Limb (tissue), 2 donors: ENCODE results near the gene ITGA11.

ENCODE experiments used
- DNase-seq, 2 donors: peaks; one replicate each; pipeline ENCODE4 v3.0.0-alpha.2; 2016; ENCODE audit errors: extremely low spot score in 2 of 2

The ITGA11 gene

GRCh38 chr15:68389936-68390817 lies 41.8 kb downstream of the ITGA11 start:
- DNase-seq, result peak in 1 of 2 donors; percentile 16

DNA sequence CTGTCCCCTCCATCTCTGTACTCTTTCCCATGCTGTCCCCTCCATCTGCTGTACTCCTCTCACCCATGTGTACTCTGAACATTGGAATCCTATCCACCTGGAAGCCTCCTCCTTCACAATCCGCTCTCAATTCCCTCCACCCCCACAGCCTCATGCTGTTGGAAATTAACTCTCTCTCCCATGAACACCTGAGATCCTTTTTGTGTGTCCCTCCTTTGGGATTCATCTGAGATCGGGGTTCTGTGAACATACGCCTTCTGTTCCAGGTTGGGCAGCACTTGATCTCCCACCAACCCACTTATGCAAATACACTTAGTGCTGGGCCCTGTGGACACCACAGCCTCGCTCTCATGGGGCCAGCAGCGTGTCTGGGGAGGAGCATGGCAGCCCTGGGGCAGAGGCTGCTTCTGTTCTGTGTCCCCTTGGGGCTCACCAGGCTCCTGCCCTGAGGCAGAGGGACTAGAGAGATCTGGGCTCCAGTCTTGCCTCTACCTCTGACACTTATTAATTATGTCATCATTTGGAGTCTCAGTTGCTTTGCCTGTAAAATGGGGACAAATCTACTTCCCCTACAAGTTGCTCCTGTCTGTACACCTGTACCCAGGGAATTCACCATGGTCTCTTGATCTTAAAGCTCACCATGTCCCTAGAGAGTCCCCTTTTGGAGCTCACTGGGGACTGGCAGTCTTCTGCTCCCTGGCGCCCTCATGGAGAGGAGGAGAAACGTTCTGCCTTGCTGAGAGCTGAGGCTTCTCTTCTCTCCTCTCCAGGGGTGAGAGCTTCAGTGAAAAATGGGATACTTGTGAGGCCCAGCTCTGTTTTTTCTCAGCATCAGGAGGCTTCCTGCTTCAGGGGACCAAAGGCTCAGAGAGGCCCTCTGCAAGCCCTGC lies 42.7 kb downstream of the ITGA11 start:
- DNase-seq, result peak in 1 of 2 donors; percentile 16

DNA sequence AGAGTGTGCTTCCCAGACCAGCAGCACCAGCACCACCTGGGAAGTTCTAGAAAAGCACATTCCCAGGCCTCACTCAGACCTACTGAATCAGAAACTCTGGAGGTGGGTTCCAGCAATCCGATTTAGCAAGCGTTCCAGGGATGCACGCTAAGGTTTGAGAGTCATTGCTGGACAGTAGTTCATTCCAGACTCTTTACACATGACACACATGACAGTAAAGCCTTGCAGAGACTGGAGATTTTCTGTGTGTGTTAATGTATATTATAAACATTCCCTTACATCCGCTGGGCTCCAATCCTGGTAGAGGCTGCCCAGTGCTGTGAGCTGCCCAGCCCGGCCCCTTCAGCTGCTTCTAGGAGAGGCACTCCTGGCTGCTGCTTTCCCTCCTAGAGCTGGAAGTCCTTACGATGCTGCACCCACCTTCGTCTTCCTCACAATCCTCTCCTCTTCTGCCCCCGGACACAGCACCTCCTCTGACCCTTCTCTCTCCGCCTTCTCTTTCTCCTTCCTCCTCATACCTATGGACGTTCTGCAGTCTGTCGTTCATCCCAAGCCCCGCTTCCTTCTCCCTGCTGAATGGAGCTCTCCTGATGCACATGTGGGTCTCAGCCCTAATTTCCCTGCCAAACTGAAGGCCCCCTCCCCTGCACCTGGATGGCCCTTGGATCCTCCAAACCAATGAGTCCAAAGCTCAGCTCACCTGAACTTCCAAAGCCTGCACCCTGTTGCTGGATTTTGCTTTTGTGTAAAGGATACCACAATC lies 44.4 kb downstream of the ITGA11 start:
- DNase-seq, result peak in 1 of 2 donors; percentile 12

- no peak for DNase-seq
Observed at GRCh38 chr15:68386587-68387288, 45.2 kb downstream of the ITGA11 start.

DNA sequence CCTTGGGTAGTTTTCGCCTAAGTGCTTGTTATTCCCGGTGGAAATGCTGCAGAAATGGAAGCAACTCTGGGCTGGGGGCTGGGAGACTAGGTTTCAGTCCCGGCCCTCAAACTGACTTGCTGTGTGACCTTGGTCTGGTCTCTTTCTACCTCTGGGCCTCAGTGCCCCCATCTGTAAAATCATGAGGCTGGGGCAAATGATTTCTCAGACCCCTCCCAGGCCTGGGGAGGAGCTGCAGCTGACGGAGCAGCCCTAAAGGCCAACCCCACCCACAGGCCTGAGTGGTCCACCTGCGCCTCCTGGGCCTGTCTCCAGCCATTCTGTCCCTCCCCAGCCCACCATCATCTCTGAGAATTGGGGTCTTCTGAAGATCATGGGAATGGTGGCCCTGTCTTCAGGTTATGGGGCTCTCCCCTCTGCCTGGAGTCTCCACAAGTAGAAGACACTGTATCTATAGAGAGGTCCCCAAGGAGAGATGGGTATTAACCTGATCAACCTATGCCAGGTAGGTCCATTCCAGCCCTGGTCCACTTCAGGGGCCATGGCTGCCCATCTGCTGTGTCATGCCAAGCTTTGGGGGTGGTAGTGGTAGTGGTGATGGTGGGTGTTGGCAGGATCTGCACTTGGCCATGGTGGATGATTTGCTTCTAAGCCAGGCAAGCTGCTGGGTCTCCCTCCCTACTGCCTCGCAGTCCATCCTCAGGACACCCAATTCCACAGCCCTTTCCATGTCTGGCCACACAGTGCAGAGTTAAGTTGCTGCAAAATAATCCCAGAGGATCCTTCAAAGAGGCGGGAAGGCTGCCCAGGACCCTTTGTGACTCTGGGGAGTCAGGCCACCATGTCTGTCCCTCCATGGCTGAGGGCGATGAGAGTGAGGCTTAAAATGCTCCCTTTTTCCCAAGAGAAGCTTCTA lies 46.0 kb downstream of the ITGA11 start:
- DNase-seq, result no peak

DNA sequence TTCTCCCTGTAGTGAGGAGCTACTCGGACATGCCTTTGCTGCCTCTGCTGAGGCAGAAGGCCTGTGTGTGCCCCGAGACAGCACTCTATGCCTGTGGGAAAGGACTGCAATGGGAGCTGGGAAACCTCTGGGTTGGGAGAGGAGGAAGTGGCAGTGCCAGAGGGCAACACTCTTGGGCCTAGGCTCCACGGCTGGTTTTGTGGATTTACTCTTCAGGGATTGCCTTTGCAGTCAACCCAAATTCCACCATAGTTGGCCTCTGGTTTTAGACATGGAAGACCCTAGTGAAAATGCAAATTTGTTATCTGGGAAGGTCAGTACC lies 46.8 kb downstream of the ITGA11 start:
- DNase-seq, result no peak

- DNase-seq, result peak in 1 of 2 donors; percentile 28
Observed at GRCh38 chr15:68384451-68385239, 47.3 kb downstream of the ITGA11 start.

GRCh38 chr15:68383161-68384074 lies 48.5 kb downstream of the ITGA11 start:
- peak in 1 of 2 donors; percentile 22 for DNase-seq

DNA sequence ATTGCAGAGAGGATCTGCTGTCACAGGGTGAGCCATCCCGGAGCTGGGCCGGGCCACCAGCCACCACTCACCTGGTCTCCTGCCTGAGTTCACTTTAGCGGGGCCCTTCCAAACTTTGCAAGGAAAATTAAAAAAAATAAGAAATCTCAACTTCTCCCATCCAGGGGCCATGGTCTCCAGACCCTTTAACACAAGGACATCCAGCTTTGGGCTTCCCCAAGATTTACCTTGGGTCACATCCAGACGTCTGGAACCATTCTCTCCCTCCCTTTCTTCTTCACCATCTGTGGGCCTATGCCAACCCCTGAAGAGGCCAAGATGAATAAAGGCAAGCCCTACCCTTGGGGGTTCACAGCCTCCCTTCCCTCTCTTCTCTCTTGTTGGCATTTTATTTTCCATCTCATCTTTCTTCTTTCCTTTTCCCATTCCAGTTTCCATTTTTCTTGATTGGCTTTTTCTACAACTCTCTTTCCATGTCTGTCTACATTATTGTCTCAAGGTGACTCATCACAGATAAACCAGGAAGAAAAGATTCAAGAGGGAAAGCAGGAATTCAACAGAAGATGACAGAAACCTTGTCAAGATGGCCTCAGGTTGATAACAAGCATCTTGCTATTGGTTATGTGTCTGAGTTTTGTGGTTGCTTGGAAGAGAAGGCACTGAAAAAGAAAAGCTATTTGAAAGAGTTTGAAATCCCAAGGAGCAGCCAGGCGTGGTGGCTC lies 49.5 kb downstream of the ITGA11 start:
- no peak for DNase-seq

GRCh38 chr15:68380456-68380855 lies 51.5 kb downstream of the ITGA11 start:
- peak in 1 of 2 donors; percentile 4 for DNase-seq

GRCh38 chr15:68379759-68380290 lies 52.1 kb downstream of the ITGA11 start:
- no peak for DNase-seq

- peak in 1 of 2 donors; percentile 9 for DNase-seq
Observed at GRCh38 chr15:68379058-68379758, 52.8 kb downstream of the ITGA11 start.

GRCh38 chr15:68378595-68378994 lies 53.4 kb downstream of the ITGA11 start:
- DNase-seq, result peak in 1 of 2 donors; percentile 6

GRCh38 chr15:68377766-68378165 lies 54.2 kb downstream of the ITGA11 start:
- peak in 1 of 2 donors; percentile 5 for DNase-seq

DNA sequence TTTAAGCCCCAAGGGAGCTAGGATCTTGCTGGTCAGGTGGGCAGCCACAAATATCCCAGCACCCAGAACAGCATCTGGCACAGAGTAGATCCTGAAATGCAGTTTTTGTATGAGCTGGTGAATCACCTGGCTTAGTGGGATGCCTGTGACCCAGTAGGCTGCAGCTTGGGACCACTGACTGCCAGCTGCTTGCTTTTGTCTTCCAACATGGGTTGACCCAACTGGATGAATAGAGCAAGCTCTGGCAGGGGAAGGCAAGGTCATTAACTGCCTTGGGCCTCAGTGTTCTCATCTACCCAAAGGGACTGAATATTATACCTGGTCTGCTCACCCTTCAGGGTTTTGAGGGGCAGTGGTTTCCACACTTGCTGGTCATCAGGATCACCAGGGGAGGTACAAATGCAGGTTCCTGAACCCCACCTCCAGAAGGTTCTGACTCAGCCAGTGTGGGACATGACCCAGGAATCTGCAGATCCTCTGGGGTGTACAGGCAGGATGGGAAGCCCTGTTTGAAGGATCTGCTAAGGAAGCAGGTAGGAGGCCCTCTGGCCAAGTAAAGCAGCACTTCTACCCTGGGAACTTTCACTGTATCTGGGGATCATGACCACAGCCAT lies 55.4 kb downstream of the ITGA11 start:
- DNase-seq, result peak in 1 of 2 donors; percentile 7

DNA sequence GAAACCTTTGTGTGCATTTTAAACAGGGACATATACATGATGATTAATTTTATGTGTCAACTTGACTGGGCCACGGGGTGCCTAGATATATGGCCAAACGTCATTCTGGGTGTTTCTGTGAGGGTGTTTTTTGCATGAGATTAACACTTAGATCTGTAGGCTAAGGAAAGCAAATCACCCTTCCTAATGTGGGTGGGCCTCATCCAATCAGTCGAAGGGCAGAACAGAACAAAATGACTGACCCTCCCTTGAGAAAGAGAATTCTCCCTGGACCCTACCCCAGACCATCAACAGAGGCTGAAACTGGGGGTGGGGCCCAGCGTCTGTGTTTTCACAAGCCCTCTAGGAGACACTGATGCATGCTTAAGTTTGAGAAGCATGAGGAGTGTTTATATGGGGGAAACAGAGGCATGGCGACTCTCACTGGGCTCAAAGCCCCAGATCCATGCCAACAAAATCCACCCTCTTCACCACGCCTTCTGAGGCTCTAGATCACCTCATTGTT lies 56.2 kb downstream of the ITGA11 start:
- peak in 1 of 2 donors; percentile 7 for DNase-seq
